Activated naive CD4-positive, alpha-beta T cell treated with anti-CD3 and anti-CD28 coated beads, Interleukin-2, amount 50 U/mL, for 72 hours (primary cell): ENCODE measurements around the gene ROPN1B. TPM values are rescaled to one million over a fixed set of nuclear protein-coding genes. Genes with fewer than 3 reads are reported as not detected.
"Not testable (repeated sequence)": the region's sequence is repeated elsewhere in the genome, so short reads cannot be mapped to it uniquely, and the experiment has no call there.

ENCODE experiments used
- ATAC-seq, 2 donors: fragments of 150-1000 bp; cut with Tn5 transposase; 2 replicates each; pipeline ENCODE4 v1.10.0; 2021; ENCODE audit warnings: mild to moderate bottlenecking in 2 of 2, moderate library complexity in 2 of 2
- DNase-seq, 2 donors: peaks; one replicate each; pipeline ENCODE4 v3.0.0; 2021 to 2022; ENCODE audit warnings: low spot score in 2 of 2
- H3K27ac Mint-ChIP-seq, 2 donors: one replicate each; pipeline ENCODE4 v1.8.0; 2022; ENCODE audit warnings: mild to moderate bottlenecking in 2 of 2, mixed read lengths in 2 of 2
- H3K36me3 Mint-ChIP-seq, 2 donors: one replicate each; pipeline ENCODE4 v1.8.0; 2022; ENCODE audit warnings: mixed read lengths in 2 of 2
- H3K9me3 Mint-ChIP-seq, 2 donors: one replicate each; pipeline ENCODE4 v1.8.0; 2022; ENCODE audit warnings: mixed read lengths in 2 of 2
- total RNA-seq, 2 donors: library from RNA; stranded (reverse); gene quantifications; one replicate each; pipeline ENCODE4 v1.2.3, GENCODE V29; 2022

ROPN1B gene
- total RNA-seq, 2 donors from 2014 or later, result not detected

- ATAC-seq, H3K36me3 Mint-ChIP-seq, DNase-seq, H3K27ac Mint-ChIP-seq, H3K9me3 Mint-ChIP-seq: not testable (repeated sequence)
These were observed 7.0 kb downstream of the ROPN1B start for GRCh38 chr3:125976003-125976390.

- not testable (repeated sequence) for DNase-seq, H3K27ac Mint-ChIP-seq, H3K9me3 Mint-ChIP-seq, ATAC-seq, H3K36me3 Mint-ChIP-seq
These were observed 8.1 kb downstream of the ROPN1B start for GRCh38 chr3:125977104-125977503.

GRCh38 chr3:125984951-125985350 is 16.0 kb downstream of the ROPN1B start:
- peak in 1 of 2 donors; percentile 28 for ATAC-seq
- DNase-seq, H3K27ac Mint-ChIP-seq, H3K36me3 Mint-ChIP-seq, H3K9me3 Mint-ChIP-seq: not testable (repeated sequence)

- DNase-seq (peak; percentile 70 to 83), ATAC-seq (peak; percentile 92 to 95)
- peaks cover 14 to 16% of the 10 kb centered on the region in 2 donors for H3K36me3 Mint-ChIP-seq
- peaks cover 0 to 4% of the 10 kb centered on the region in 2 donors for H3K9me3 Mint-ChIP-seq
- peak overlapping the region; percentile 92 to 98 for H3K27ac Mint-ChIP-seq
These were observed 21.4 kb downstream of the ROPN1B start for GRCh38 chr3:125990253-125990970.

- Mint-ChIP-seq H3K36me3 (peaks cover 19 to 25% of the 10 kb centered on the region in 2 donors), H3K9me3 (peaks cover 16 to 25% of the 10 kb centered on the region in 2 donors)
- DNase-seq, ATAC-seq, H3K27ac Mint-ChIP-seq: not testable (repeated sequence)
These were observed 27.8 kb downstream of the ROPN1B start for GRCh38 chr3:125996751-125997150.

GRCh38 chr3:126002189-126002588 is 33.2 kb downstream of the ROPN1B start:
- peaks cover 19 to 20% of the 10 kb centered on the region in 2 donors for H3K36me3 Mint-ChIP-seq
- H3K9me3 Mint-ChIP-seq, result peaks cover 20 to 30% of the 10 kb centered on the region in 2 donors
- ATAC-seq (no peak), DNase-seq (no peak)
- H3K27ac Mint-ChIP-seq, result no peak overlapping the region

GRCh38 chr3:126003447-126004190 is 34.6 kb downstream of the ROPN1B start:
- DNase-seq, result no peak
- ATAC-seq, result no peak
- Mint-ChIP-seq H3K9me3 (peaks cover 12 to 21% of the 10 kb centered on the region in 2 donors), H3K27ac (no peak overlapping the region), H3K36me3 (peaks cover 19 to 21% of the 10 kb centered on the region in 2 donors)

GRCh38 chr3:126004217-126004616 is 35.2 kb downstream of the ROPN1B start:
- Mint-ChIP-seq H3K36me3 (peaks cover 13 to 15% of the 10 kb centered on the region in 2 donors), H3K27ac (no peak overlapping the region), H3K9me3 (peaks cover 8 to 15% of the 10 kb centered on the region in 2 donors)
- no peak for DNase-seq
- no peak for ATAC-seq

GRCh38 chr3:126004692-126005091 is 35.7 kb downstream of the ROPN1B start:
- Mint-ChIP-seq H3K9me3 (peaks cover 4 to 10% of the 10 kb centered on the region in 2 donors), H3K36me3 (peaks cover 10 to 12% of the 10 kb centered on the region in 2 donors), H3K27ac (no peak overlapping the region)
- ATAC-seq, result no peak
- DNase-seq, result no peak

- ATAC-seq, result no peak
- DNase-seq, result no peak
- no peak overlapping the region for H3K27ac Mint-ChIP-seq
- peaks cover 12 to 14% of the 10 kb centered on the region in 2 donors for H3K36me3 Mint-ChIP-seq
- H3K9me3 Mint-ChIP-seq, result peaks cover 4 to 10% of the 10 kb centered on the region in 2 donors
These were observed 37.0 kb downstream of the ROPN1B start for GRCh38 chr3:126005951-126006350.

GRCh38 chr3:126008219-126008618 is 39.2 kb downstream of the ROPN1B start:
- peaks cover 24 to 29% of the 10 kb centered on the region in 2 donors for H3K36me3 Mint-ChIP-seq
- no peaks in the 10 kb centered on the region for H3K9me3 Mint-ChIP-seq
- DNase-seq (no peak), ATAC-seq (peak in 1 of 2 donors; percentile 9)
- no peak overlapping the region for H3K27ac Mint-ChIP-seq

- ATAC-seq (no peak), DNase-seq (no peak)
- no peaks in the 10 kb centered on the region for H3K9me3 Mint-ChIP-seq
- no peak overlapping the region for H3K27ac Mint-ChIP-seq
- peaks cover 24 to 37% of the 10 kb centered on the region in 2 donors for H3K36me3 Mint-ChIP-seq
These were observed 40.2 kb downstream of the ROPN1B start for GRCh38 chr3:126009181-126009580.

GRCh38 chr3:126013751-126014156 is 44.8 kb downstream of the ROPN1B start:
- DNase-seq, result peak in 1 of 2 donors; percentile 23
- no peaks in the 10 kb centered on the region for H3K9me3 Mint-ChIP-seq
- H3K27ac Mint-ChIP-seq, result peak overlapping the region; percentile 11 to 61
- no peak for ATAC-seq
- H3K36me3 Mint-ChIP-seq, result peaks cover 12 to 27% of the 10 kb centered on the region in 2 donors

GRCh38 chr3:126014252-126014651 is 45.3 kb downstream of the ROPN1B start:
- Mint-ChIP-seq H3K36me3 (peaks cover 12 to 27% of the 10 kb centered on the region in 2 donors), H3K9me3 (no peaks in the 10 kb centered on the region), H3K27ac (no peak overlapping the region)
- DNase-seq (no peak), ATAC-seq (no peak)

GRCh38 chr3:126015075-126015474 is 46.1 kb downstream of the ROPN1B start:
- no peak for ATAC-seq
- DNase-seq, result no peak
- no peak overlapping the region for H3K27ac Mint-ChIP-seq
- no peaks in the 10 kb centered on the region for H3K9me3 Mint-ChIP-seq
- H3K36me3 Mint-ChIP-seq, result peaks cover 12 to 27% of the 10 kb centered on the region in 2 donors

- Mint-ChIP-seq H3K36me3 (peaks cover 12 to 22% of the 10 kb centered on the region in 2 donors), H3K27ac (peak overlapping the region in 1 of 2 donors; percentile 77), H3K9me3 (no peaks in the 10 kb centered on the region)
- ATAC-seq, result no peak
- peak in 1 of 2 donors; percentile 28 for DNase-seq
These were observed 47.6 kb downstream of the ROPN1B start for GRCh38 chr3:126016616-126017015.

- ATAC-seq, result no peak
- DNase-seq, result no peak
- Mint-ChIP-seq H3K9me3 (no peaks in the 10 kb centered on the region), H3K27ac (no peak overlapping the region), H3K36me3 (peaks cover 6 to 16% of the 10 kb centered on the region in 2 donors)
These were observed 48.4 kb downstream of the ROPN1B start for GRCh38 chr3:126017362-126017761.
